Tibial nerve (tissue), 4 donors: Measurements from ENCODE around the gene VSTM2B.

Experiments
- CTCF ChIP-seq, 5 experiments: fragments of 200-600 bp in 3 of 5; fragments of 450-650 bp in 2 of 5; sonication (generic) in 3 of 5; IDR thresholded peaks; one replicate each; pipeline ENCODE4 v1.5.1; 2016 to 2019; ENCODE audit warnings: antibody characterized with exemption in 5 of 5, mild to moderate bottlenecking in 3 of 5, moderate library complexity in 2 of 5
- EP300 ChIP-seq, 2 donors: sonication (generic); formaldehyde crosslinking; IDR thresholded peaks; one replicate each; pipeline ENCODE4 v1.6.1; 2017; ENCODE audit warnings: antibody characterized with exemption in 2 of 2, mild to moderate bottlenecking in 1 of 2
- POLR2A ChIP-seq, 2 donors: fragments of 450-650 bp; IDR thresholded peaks; one replicate each; pipeline ENCODE4 v1.6.1; 2017; ENCODE audit warnings: antibody characterized with exemption in 2 of 2, mild to moderate bottlenecking in 2 of 2, moderate library complexity in 2 of 2

- TF ChIP-seq CTCF (IDR thresholded peaks at IDR 0.05) (no peak), POLR2A (IDR thresholded peaks at IDR 0.05) (no peak), EP300 (IDR thresholded peaks at IDR 0.05) (no peak)
Measured at GRCh38 chr19:29569038-29569911, 43.5 kb downstream of the VSTM2B start.
